GM23338 (cell line): Measurements from ENCODE around the gene CHRM4. TPM values are rescaled to one million over a fixed set of nuclear protein-coding genes. Genes with fewer than 3 reads are reported as not detected.

Experiments used
- ATAC-seq: fragments of 200-7000 bp; cut with Tn5 transposase; 3 replicates; pipeline ENCODE4 v1.9.1; 2020
- DNase-seq: peaks from one replicate; pipeline ENCODE4 v3.0.0-alpha.2; 2015; ENCODE audit warnings: low spot score
- H2AFZ ChIP-seq: fragments of 200-600 bp; sonication (generic); 2 replicates; pipeline ENCODE4 v1.8.0; 2016; ENCODE audit warnings: antibody characterized with exemption, mild to moderate bottlenecking, moderate library complexity
- H3F3A ChIP-seq: fragments of 200-600 bp; sonication (generic); replicated peaks from 2 replicates; pipeline ENCODE4 v1.8.0; 2017; ENCODE audit warnings: antibody characterized with exemption, mixed run types, low read depth
- H3K27ac ChIP-seq: fragments of 200-600 bp; sonication (generic); 2 replicates; pipeline ENCODE4 v1.6.1; 2016; ENCODE audit warnings: low read depth
- H3K27me3 ChIP-seq: fragments of 200-600 bp; sonication (generic); 2 replicates; pipeline ENCODE4 v1.8.0; 2016; ENCODE audit warnings: mild to moderate bottlenecking, mixed run types, moderate library complexity; ENCODE audit not compliant: insufficient read depth
- H3K36me3 ChIP-seq: fragments of 200-600 bp; sonication (generic); 2 replicates; pipeline ENCODE4 v1.8.0; 2016; ENCODE audit warnings: mild to moderate bottlenecking; ENCODE audit not compliant: insufficient read depth
- H3K4me1 ChIP-seq: fragments of 200-600 bp; sonication (generic); 2 replicates; pipeline ENCODE4 v1.8.0; 2016; ENCODE audit warnings: mild to moderate bottlenecking, moderate library complexity; ENCODE audit not compliant: insufficient read depth
- H3K4me2 ChIP-seq: fragments of 200-600 bp; sonication (generic); 2 replicates; pipeline ENCODE4 v1.7.1; 2017; ENCODE audit warnings: mixed run types
- H3K4me3 ChIP-seq: fragments of 200-600 bp; sonication (generic); 2 replicates; pipeline ENCODE4 v1.6.1; 2016; ENCODE audit warnings: mixed run types
- H3K79me2 ChIP-seq: fragments of 200-600 bp; sonication (generic); replicated peaks from 2 replicates; pipeline ENCODE4 v1.8.0; 2017; ENCODE audit warnings: mild to moderate bottlenecking; ENCODE audit not compliant: insufficient read depth
- H3K9me2 ChIP-seq: fragments of 200-600 bp; sonication (generic); 2 replicates; pipeline ENCODE4 v1.8.0; 2017; ENCODE audit not compliant: insufficient read depth
- H4K20me1 ChIP-seq: fragments of 200-600 bp; sonication (generic); replicated peaks from 2 replicates; pipeline ENCODE4 v1.8.0; 2017; ENCODE audit warnings: mild to moderate bottlenecking; ENCODE audit not compliant: insufficient read depth
- H3K27ac Mint-ChIP-seq: 2 replicates; pipeline ENCODE4 v1.8.0; 2020; ENCODE audit warnings: inconsistent platforms, mild to moderate bottlenecking, moderate library complexity, mixed read lengths
- H3K27me3 Mint-ChIP-seq: 3 replicates; pipeline ENCODE4 v1.8.0; 2022; ENCODE audit warnings: low read depth, mild to moderate bottlenecking, moderate library complexity, mixed read lengths, inconsistent platforms; ENCODE audit not compliant: insufficient read depth, poor library complexity
- H3K36me3 Mint-ChIP-seq: 3 replicates; pipeline ENCODE4 v1.8.0; 2021; ENCODE audit warnings: low read depth, mild to moderate bottlenecking, inconsistent platforms, moderate library complexity, mixed read lengths
- H3K4me1 Mint-ChIP-seq: 3 replicates; pipeline ENCODE4 v1.8.0; 2020; ENCODE audit warnings: mild to moderate bottlenecking, inconsistent platforms, mixed read lengths
- H3K4me3 Mint-ChIP-seq: 3 replicates; pipeline ENCODE4 v1.8.0; 2021; ENCODE audit warnings: moderate library complexity, mild to moderate bottlenecking, inconsistent platforms, mixed read lengths
- H3K9me3 Mint-ChIP-seq: 3 replicates; pipeline ENCODE4 v1.8.0; 2020; ENCODE audit warnings: moderate library complexity, mild to moderate bottlenecking, inconsistent platforms, mixed read lengths
- CREB1 ChIP-seq: fragments of 250-450 bp; sonication (Bioruptor Pico); IDR thresholded peaks from 2 replicates; pipeline ENCODE4 v1.5.0; 2020; ENCODE audit warnings: low read depth, mild to moderate bottlenecking, moderate library complexity
- EZH2 ChIP-seq: fragments of 200-600 bp; sonication (generic); IDR thresholded peaks from one replicate; pipeline ENCODE4 v1.8.0; 2017; ENCODE audit warnings: antibody characterized with exemption, mild to moderate bottlenecking, low read depth; ENCODE audit not compliant: unreplicated experiment
- EZH2phosphoT487 ChIP-seq: fragments of 200-600 bp; sonication (generic); IDR thresholded peaks from one replicate; pipeline ENCODE4 v1.8.1; 2018; ENCODE audit warnings: antibody characterized with exemption; ENCODE audit not compliant: unreplicated experiment
- JUNB ChIP-seq: IDR thresholded peaks from one replicate; pipeline ENCODE4 v1.6.1; 2016; ENCODE audit warnings: antibody characterized with exemption; ENCODE audit not compliant: unreplicated experiment
- NANOG ChIP-seq: IDR thresholded peaks from 2 replicates; pipeline ENCODE4 v1.6.1; 2016; ENCODE audit warnings: antibody characterized with exemption, borderline replicate concordance
- POLR2AphosphoS5 ChIP-seq: IDR thresholded peaks from 2 replicates; pipeline ENCODE4 v1.6.1; 2016; ENCODE audit warnings: antibody characterized with exemption, low read depth
- STAT1 ChIP-seq: IDR thresholded peaks from one replicate; pipeline ENCODE4 v1.6.1; 2016; ENCODE audit warnings: antibody characterized with exemption; ENCODE audit not compliant: unreplicated experiment
- ZNF114 ChIP-seq: fragments of 250-450 bp; sonication (Bioruptor Pico); IDR thresholded peaks from 2 replicates; pipeline ENCODE4 v1.5.0; 2020; ENCODE audit warnings: mild to moderate bottlenecking, moderate library complexity
- ZNF331 ChIP-seq: fragments of 250-450 bp; sonication (Bioruptor Pico); IDR thresholded peaks from 2 replicates; pipeline ENCODE4 v1.5.0; 2020; ENCODE audit warnings: low read depth, mild to moderate bottlenecking, moderate library complexity
- polyA plus RNA-seq: library from polyadenylated mRNA; unstranded; fragments of >200 nt; fragmentation: Nextera tagmentation; extraction: Ambion mirVana; gene quantifications from 2 replicates; pipeline ENCODE4 v1.2.1, GENCODE V29; 2016
- total RNA-seq: library from RNA; depleted of rRNA; stranded (reverse); fragments of >200 nt; shearing (Covaris generic); gene quantifications from 2 replicates; pipeline ENCODE4 v1.2.3, GENCODE V29; 2014
- TF ChIP-seq, protein P1 (sequence below), 2 experiments: fragments of 200-600 bp in 1 of 2; sonication (generic) in 1 of 2; conservative IDR thresholded peaks; 2 replicates each; pipeline versions ENCODE4 v1.5.1 to v1.6.1; 2016 to 2017; ENCODE audit warnings: antibody characterized with exemption in 2 of 2, low read depth in 2 of 2, mild to moderate bottlenecking in 2 of 2, moderate library complexity in 1 of 2
- TF ChIP-seq, protein P2 (sequence below): fragments of 250-450 bp; sonication (Bioruptor Pico); IDR thresholded peaks from 2 replicates; pipeline ENCODE4 v1.5.0; 2020; ENCODE audit warnings: mild to moderate bottlenecking, moderate library complexity
- TF ChIP-seq, protein P3 (sequence below): IDR thresholded peaks from 2 replicates; pipeline ENCODE4 v1.6.1; 2016; ENCODE audit warnings: antibody characterized with exemption
- TF ChIP-seq, protein P4 (sequence below): IDR thresholded peaks from one replicate; pipeline ENCODE4 v1.6.1; 2018; ENCODE audit warnings: antibody characterized with exemption; ENCODE audit not compliant: unreplicated experiment

CHRM4 gene
- total and polyA plus RNA-seq, 2 experiments from 2014 or later = 0.97 TPM; not detected in 1

DNA sequence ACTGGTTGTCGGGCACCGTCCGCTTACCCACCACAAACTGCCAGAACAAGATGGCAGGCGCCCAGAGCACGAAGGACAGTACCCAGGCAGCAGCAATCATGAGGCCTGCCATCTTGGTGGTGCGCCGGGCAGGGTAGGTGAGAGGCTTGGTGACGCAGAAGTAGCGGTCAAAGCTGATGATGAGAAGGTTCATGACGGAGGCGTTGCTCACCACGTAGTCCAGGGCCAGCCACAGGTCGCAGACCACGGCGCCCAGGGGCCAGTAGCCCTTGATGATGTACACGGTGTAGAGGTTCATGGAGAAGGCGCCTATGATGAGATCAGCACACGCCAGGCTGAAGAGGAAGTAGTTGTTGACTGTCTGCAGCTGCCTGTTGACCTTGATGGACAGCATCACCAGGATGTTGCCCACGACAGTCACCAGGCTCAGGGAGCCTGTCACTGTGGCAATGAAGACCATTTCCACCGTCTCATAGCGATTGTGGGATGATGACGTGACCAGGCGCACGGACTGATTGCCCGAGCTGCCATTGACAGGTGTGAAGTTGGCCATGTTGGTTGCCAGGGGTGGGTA lies 5.5 kb downstream of the CHRM4 start:
- Histone ChIP-seq H3K4me3 (no peak overlapping the region), H3K4me1 (peaks cover 40% of the 10 kb centered on the region), H4K20me1 (peaks cover 7% of the 10 kb centered on the region), H3K4me2 (no peak overlapping the region), H3K36me3 (no peaks in the 10 kb centered on the region; the same call in 1 of the 2 replicates), H3K27ac (no peak overlapping the region), H2AFZ (no peak overlapping the region), H3F3A (peaks cover 27% of the 10 kb centered on the region), H3K9me2 (no peaks in the 10 kb centered on the region), H3K79me2 (no peaks in the 10 kb centered on the region), H3K27me3 (peaks cover 42% of the 10 kb centered on the region)
- peaks cover 11% of the 10 kb centered on the region for H3K36me3 Mint-ChIP-seq
- no peak for DNase-seq
- no peak overlapping the region; the same call in 2 of the 3 replicates for H3K4me3 Mint-ChIP-seq
- H3K9me3 Mint-ChIP-seq = no peaks in the 10 kb centered on the region; the same call in 1 of the 3 replicates
- H3K27ac Mint-ChIP-seq = no peak overlapping the region
- ATAC-seq = no peak
- H3K27me3 Mint-ChIP-seq = peaks cover 55% of the 10 kb centered on the region
- TF ChIP-seq, protein P1, sequence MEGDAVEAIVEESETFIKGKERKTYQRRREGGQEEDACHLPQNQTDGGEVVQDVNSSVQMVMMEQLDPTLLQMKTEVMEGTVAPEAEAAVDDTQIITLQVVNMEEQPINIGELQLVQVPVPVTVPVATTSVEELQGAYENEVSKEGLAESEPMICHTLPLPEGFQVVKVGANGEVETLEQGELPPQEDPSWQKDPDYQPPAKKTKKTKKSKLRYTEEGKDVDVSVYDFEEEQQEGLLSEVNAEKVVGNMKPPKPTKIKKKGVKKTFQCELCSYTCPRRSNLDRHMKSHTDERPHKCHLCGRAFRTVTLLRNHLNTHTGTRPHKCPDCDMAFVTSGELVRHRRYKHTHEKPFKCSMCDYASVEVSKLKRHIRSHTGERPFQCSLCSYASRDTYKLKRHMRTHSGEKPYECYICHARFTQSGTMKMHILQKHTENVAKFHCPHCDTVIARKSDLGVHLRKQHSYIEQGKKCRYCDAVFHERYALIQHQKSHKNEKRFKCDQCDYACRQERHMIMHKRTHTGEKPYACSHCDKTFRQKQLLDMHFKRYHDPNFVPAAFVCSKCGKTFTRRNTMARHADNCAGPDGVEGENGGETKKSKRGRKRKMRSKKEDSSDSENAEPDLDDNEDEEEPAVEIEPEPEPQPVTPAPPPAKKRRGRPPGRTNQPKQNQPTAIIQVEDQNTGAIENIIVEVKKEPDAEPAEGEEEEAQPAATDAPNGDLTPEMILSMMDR (conservative IDR thresholded peaks at IDR 0.05; ENCODE audit: low read depth in 2 of 2) = no peak
- no peak for TF ChIP-seq STAT1
- no peak for TF ChIP-seq EZH2
- TF ChIP-seq, protein P2, sequence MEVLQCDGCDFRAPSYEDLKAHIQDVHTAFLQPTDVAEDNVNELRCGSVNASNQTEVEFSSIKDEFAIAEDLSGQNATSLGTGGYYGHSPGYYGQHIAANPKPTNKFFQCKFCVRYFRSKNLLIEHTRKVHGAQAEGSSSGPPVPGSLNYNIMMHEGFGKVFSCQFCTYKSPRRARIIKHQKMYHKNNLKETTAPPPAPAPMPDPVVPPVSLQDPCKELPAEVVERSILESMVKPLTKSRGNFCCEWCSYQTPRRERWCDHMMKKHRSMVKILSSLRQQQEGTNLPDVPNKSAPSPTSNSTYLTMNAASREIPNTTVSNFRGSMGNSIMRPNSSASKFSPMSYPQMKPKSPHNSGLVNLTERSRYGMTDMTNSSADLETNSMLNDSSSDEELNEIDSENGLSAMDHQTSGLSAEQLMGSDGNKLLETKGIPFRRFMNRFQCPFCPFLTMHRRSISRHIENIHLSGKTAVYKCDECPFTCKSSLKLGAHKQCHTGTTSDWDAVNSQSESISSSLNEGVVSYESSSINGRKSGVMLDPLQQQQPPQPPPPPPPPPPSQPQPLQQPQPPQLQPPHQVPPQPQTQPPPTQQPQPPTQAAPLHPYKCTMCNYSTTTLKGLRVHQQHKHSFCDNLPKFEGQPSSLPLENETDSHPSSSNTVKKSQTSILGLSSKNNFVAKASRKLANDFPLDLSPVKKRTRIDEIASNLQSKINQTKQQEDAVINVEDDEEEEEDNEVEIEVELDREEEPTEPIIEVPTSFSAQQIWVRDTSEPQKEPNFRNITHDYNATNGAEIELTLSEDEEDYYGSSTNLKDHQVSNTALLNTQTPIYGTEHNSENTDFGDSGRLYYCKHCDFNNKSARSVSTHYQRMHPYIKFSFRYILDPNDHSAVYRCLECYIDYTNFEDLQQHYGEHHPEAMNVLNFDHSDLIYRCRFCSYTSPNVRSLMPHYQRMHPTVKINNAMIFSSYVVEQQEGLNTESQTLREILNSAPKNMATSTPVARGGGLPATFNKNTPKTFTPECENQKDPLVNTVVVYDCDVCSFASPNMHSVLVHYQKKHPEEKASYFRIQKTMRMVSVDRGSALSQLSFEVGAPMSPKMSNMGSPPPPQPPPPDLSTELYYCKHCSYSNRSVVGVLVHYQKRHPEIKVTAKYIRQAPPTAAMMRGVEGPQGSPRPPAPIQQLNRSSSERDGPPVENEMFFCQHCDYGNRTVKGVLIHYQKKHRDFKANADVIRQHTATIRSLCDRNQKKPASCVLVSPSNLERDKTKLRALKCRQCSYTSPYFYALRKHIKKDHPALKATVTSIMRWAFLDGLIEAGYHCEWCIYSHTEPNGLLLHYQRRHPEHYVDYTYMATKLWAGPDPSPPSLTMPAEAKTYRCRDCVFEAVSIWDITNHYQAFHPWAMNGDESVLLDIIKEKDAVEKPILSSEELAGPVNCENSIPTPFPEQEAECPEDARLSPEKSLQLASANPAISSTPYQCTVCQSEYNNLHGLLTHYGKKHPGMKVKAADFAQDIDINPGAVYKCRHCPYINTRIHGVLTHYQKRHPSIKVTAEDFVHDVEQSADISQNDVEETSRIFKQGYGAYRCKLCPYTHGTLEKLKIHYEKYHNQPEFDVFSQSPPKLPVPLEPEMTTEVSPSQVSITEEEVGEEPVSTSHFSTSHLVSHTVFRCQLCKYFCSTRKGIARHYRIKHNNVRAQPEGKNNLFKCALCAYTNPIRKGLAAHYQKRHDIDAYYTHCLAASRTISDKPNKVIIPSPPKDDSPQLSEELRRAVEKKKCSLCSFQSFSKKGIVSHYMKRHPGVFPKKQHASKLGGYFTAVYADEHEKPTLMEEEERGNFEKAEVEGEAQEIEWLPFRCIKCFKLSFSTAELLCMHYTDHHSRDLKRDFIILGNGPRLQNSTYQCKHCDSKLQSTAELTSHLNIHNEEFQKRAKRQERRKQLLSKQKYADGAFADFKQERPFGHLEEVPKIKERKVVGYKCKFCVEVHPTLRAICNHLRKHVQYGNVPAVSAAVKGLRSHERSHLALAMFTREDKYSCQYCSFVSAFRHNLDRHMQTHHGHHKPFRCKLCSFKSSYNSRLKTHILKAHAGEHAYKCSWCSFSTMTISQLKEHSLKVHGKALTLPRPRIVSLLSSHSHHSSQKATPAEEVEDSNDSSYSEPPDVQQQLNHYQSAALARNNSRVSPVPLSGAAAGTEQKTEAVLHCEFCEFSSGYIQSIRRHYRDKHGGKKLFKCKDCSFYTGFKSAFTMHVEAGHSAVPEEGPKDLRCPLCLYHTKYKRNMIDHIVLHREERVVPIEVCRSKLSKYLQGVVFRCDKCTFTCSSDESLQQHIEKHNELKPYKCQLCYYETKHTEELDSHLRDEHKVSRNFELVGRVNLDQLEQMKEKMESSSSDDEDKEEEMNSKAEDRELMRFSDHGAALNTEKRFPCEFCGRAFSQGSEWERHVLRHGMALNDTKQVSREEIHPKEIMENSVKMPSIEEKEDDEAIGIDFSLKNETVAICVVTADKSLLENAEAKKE (CRISPR knock-in tag) = no peak
- TF ChIP-seq, protein P3, sequence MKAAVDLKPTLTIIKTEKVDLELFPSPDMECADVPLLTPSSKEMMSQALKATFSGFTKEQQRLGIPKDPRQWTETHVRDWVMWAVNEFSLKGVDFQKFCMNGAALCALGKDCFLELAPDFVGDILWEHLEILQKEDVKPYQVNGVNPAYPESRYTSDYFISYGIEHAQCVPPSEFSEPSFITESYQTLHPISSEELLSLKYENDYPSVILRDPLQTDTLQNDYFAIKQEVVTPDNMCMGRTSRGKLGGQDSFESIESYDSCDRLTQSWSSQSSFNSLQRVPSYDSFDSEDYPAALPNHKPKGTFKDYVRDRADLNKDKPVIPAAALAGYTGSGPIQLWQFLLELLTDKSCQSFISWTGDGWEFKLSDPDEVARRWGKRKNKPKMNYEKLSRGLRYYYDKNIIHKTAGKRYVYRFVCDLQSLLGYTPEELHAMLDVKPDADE = no peak
- no peak for TF ChIP-seq POLR2AphosphoS5
- no peak for TF ChIP-seq ZNF331 (CRISPR knock-in tag)
- no peak for TF ChIP-seq ZNF114 (CRISPR knock-in tag)
- no peak for TF ChIP-seq EZH2phosphoT487
- no peak for TF ChIP-seq NANOG
- TF ChIP-seq, protein P4, sequence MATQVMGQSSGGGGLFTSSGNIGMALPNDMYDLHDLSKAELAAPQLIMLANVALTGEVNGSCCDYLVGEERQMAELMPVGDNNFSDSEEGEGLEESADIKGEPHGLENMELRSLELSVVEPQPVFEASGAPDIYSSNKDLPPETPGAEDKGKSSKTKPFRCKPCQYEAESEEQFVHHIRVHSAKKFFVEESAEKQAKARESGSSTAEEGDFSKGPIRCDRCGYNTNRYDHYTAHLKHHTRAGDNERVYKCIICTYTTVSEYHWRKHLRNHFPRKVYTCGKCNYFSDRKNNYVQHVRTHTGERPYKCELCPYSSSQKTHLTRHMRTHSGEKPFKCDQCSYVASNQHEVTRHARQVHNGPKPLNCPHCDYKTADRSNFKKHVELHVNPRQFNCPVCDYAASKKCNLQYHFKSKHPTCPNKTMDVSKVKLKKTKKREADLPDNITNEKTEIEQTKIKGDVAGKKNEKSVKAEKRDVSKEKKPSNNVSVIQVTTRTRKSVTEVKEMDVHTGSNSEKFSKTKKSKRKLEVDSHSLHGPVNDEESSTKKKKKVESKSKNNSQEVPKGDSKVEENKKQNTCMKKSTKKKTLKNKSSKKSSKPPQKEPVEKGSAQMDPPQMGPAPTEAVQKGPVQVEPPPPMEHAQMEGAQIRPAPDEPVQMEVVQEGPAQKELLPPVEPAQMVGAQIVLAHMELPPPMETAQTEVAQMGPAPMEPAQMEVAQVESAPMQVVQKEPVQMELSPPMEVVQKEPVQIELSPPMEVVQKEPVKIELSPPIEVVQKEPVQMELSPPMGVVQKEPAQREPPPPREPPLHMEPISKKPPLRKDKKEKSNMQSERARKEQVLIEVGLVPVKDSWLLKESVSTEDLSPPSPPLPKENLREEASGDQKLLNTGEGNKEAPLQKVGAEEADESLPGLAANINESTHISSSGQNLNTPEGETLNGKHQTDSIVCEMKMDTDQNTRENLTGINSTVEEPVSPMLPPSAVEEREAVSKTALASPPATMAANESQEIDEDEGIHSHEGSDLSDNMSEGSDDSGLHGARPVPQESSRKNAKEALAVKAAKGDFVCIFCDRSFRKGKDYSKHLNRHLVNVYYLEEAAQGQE = no peak
- no peak for TF ChIP-seq CREB1 (CRISPR knock-in tag)
- TF ChIP-seq JUNB = no peak
- H3K4me1 Mint-ChIP-seq = peaks cover 34% of the 10 kb centered on the region
